H9 (cell line): ENCODE measurements around the gene ADAM22. TPM values are rescaled to one million over a fixed set of nuclear protein-coding genes. Genes with fewer than 3 reads are reported as not detected.

ENCODE experiments used
- DNase-seq: peaks from one replicate; pipeline ENCODE4 v3.0.0-alpha.2; 2017
- H2AFZ ChIP-seq: one replicate; pipeline ENCODE4 v1.6.1; 2013; ENCODE audit warnings: mild to moderate bottlenecking, low read length, control low read depth, moderate library complexity
- H2AK5ac ChIP-seq: 2 replicates; pipeline ENCODE4 v1.6.1; 2013; ENCODE audit warnings: low read length, control low read depth, mixed read lengths; ENCODE audit not compliant: insufficient read length
- H2BK120ac ChIP-seq: one replicate; pipeline ENCODE4 v1.6.1; 2013; ENCODE audit warnings: low read depth, mild to moderate bottlenecking, low read length, control low read depth, inconsistent platforms; ENCODE audit not compliant: poor library complexity, severe bottlenecking
- H2BK12ac ChIP-seq: 2 replicates; pipeline ENCODE4 v1.6.1; 2013; ENCODE audit warnings: low read length, control low read depth, mixed read lengths, low read depth; ENCODE audit not compliant: insufficient read length
- H2BK15ac ChIP-seq: 2 replicates; pipeline ENCODE4 v1.6.1; 2013; ENCODE audit warnings: low read depth, low read length, control low read depth
- H2BK20ac ChIP-seq: one replicate; pipeline ENCODE4 v1.6.1; 2013; ENCODE audit warnings: low read depth, mild to moderate bottlenecking, low read length, control low read depth, inconsistent platforms; ENCODE audit not compliant: poor library complexity, severe bottlenecking
- H2BK5ac ChIP-seq: 2 replicates; pipeline ENCODE4 v1.6.1; 2013; ENCODE audit warnings: low read length, control low read depth, mixed read lengths; ENCODE audit not compliant: insufficient read length
- H3K14ac ChIP-seq: 2 replicates; pipeline ENCODE4 v1.6.1; 2013; ENCODE audit warnings: low read length, control low read depth; ENCODE audit not compliant: insufficient read depth
- H3K18ac ChIP-seq: 2 replicates; pipeline ENCODE4 v1.6.1; 2013; ENCODE audit warnings: low read depth, mild to moderate bottlenecking, mixed read lengths, low read length, control low read depth; ENCODE audit not compliant: insufficient read length
- H3K23ac ChIP-seq: 2 replicates; pipeline ENCODE4 v1.6.1; 2013; ENCODE audit warnings: low read length, control low read depth, mixed read lengths, low read depth; ENCODE audit not compliant: insufficient read length
- H3K23me2 ChIP-seq: 2 replicates; pipeline ENCODE4 v1.6.1; 2013; ENCODE audit warnings: low read depth, mild to moderate bottlenecking, mixed read lengths, low read length, control low read depth; ENCODE audit not compliant: insufficient read length, poor library complexity, severe bottlenecking
- H3K27ac ChIP-seq: 2 replicates; pipeline ENCODE4 v1.5.1; 2013; ENCODE audit warnings: low read length, control low read depth, mixed read lengths, low read depth; ENCODE audit not compliant: insufficient read length
- H3K27me3 ChIP-seq: 2 replicates; pipeline ENCODE4 v1.6.1; 2013; ENCODE audit warnings: low read length, control low read depth, inconsistent platforms; ENCODE audit not compliant: insufficient read depth
- H3K4ac ChIP-seq: 2 replicates; pipeline ENCODE4 v1.6.1; 2013; ENCODE audit warnings: low read depth, mild to moderate bottlenecking, control low read depth, inconsistent platforms, low read length, moderate library complexity
- H3K4me1 ChIP-seq: 2 replicates; pipeline ENCODE4 v1.6.1; 2013; ENCODE audit warnings: low read length, control low read depth, inconsistent platforms; ENCODE audit not compliant: insufficient read depth
- H3K4me2 ChIP-seq: 2 replicates; pipeline ENCODE4 v1.6.1; 2013; ENCODE audit warnings: low read length, control low read depth, mixed read lengths; ENCODE audit not compliant: insufficient read length, insufficient read depth
- H3K56ac ChIP-seq: 2 replicates; pipeline ENCODE4 v1.6.1; 2013; ENCODE audit warnings: low read depth, mild to moderate bottlenecking, mixed read lengths, low read length, control low read depth; ENCODE audit not compliant: insufficient read length
- H3K79me1 ChIP-seq: 2 replicates; pipeline ENCODE4 v1.6.1; 2013; ENCODE audit warnings: low read depth, mild to moderate bottlenecking, moderate library complexity, low read length, control low read depth, inconsistent platforms; ENCODE audit not compliant: insufficient read depth, poor library complexity, severe bottlenecking
- H3K79me2 ChIP-seq: 2 replicates; pipeline ENCODE4 v1.6.1; 2013; ENCODE audit warnings: low read length, control low read depth, inconsistent platforms; ENCODE audit not compliant: insufficient read depth
- H3K9ac ChIP-seq: 2 replicates; pipeline ENCODE4 v1.6.1; 2013; ENCODE audit warnings: low read length, control low read depth, mixed read lengths; ENCODE audit not compliant: insufficient read length; ENCODE audit errors: extremely low read depth
- H3K9me3 ChIP-seq: one replicate; pipeline ENCODE4 v1.6.1; 2013; ENCODE audit warnings: low read depth, low read length, inconsistent platforms; ENCODE audit not compliant: control insufficient read depth
- H3T11ph ChIP-seq: one replicate; pipeline ENCODE4 v1.6.1; 2013; ENCODE audit warnings: mild to moderate bottlenecking, low read length, control low read depth, inconsistent platforms
- H4K20me1 ChIP-seq: one replicate; pipeline ENCODE4 v1.6.1; 2013; ENCODE audit not compliant: control insufficient read depth, insufficient read length, insufficient read depth
- H4K5ac ChIP-seq: 2 replicates; pipeline ENCODE4 v1.6.1; 2013; ENCODE audit warnings: low read depth, mild to moderate bottlenecking, mixed read lengths, low read length, control low read depth; ENCODE audit not compliant: insufficient read length
- H4K8ac ChIP-seq: replicated peaks from 2 replicates; pipeline ENCODE4 v1.6.1; 2013; ENCODE audit warnings: low read length, control low read depth, mixed read lengths, low read depth; ENCODE audit not compliant: insufficient read length
- H4K91ac ChIP-seq: 2 replicates; pipeline ENCODE4 v1.6.1; 2013; ENCODE audit warnings: low read depth, mild to moderate bottlenecking, moderate library complexity, mixed read lengths, low read length, control low read depth; ENCODE audit not compliant: insufficient read length
- H3K27ac Mint-ChIP-seq, 3 experiments: 2 replicates in 2 of 3; 3 replicates in 1 of 3; pipeline ENCODE4 v1.8.0; 2020 to 2021; ENCODE audit warnings: mixed read lengths in 3 of 3, mild to moderate bottlenecking in 1 of 3, moderate library complexity in 1 of 3
- H3K27me3 Mint-ChIP-seq: 2 replicates; pipeline ENCODE4 v1.8.0; 2021; ENCODE audit warnings: low read depth, mild to moderate bottlenecking, moderate library complexity, mixed read lengths
- H3K36me3 Mint-ChIP-seq, 3 experiments: 2 replicates in 2 of 3; 3 replicates in 1 of 3; pipeline ENCODE4 v1.8.0; 2020 to 2021; ENCODE audit warnings: low read depth in 3 of 3, mixed read lengths in 3 of 3; ENCODE audit not compliant: insufficient read depth in 1 of 3
- H3K4me1 Mint-ChIP-seq, 2 experiments: 2 replicates each; pipeline ENCODE4 v1.8.0; 2020; ENCODE audit warnings: mixed read lengths in 2 of 2
- H3K4me3 Mint-ChIP-seq, 2 experiments: 2 replicates in 1 of 2; 3 replicates in 1 of 2; pipeline ENCODE4 v1.8.0; 2020 to 2021; ENCODE audit warnings: mild to moderate bottlenecking in 2 of 2, mixed read lengths in 2 of 2, moderate library complexity in 1 of 2
- H3K9me3 Mint-ChIP-seq, 2 experiments: 2 replicates in 1 of 2; 3 replicates in 1 of 2; pipeline ENCODE4 v1.8.0; 2020; ENCODE audit warnings: mild to moderate bottlenecking in 2 of 2, mixed read lengths in 2 of 2, moderate library complexity in 1 of 2
- WGBS: extraction: QIAGEN DNeasy Blood & Tissue Kit; methylation state at CpG from one replicate; pipeline ENCODE4 v1.1.7; 2013; ENCODE audit warnings: missing lambda C conversion rate, low lambda C conversion rate, mixed read lengths; ENCODE audit not compliant: insufficient read length; ENCODE audit errors: extremely low coverage; 5-methylcytosine and 5-hydroxymethylcytosine counted together
- total RNA-seq: library from RNA; stranded (reverse); gene quantifications from 2 replicates; pipeline ENCODE4 v1.2.1, GENCODE V29; 2021
- TF ChIP-seq, protein P1 (sequence below): fragments of 200-600 bp; sonication (generic); conservative IDR thresholded peaks from 3 replicates; pipeline ENCODE4 v1.8.0; 2021; ENCODE audit warnings: antibody characterized with exemption, mild to moderate bottlenecking

ADAM22 gene
- total RNA-seq, 1 experiment from 2014 or later, result 8.7 TPM

DNA sequence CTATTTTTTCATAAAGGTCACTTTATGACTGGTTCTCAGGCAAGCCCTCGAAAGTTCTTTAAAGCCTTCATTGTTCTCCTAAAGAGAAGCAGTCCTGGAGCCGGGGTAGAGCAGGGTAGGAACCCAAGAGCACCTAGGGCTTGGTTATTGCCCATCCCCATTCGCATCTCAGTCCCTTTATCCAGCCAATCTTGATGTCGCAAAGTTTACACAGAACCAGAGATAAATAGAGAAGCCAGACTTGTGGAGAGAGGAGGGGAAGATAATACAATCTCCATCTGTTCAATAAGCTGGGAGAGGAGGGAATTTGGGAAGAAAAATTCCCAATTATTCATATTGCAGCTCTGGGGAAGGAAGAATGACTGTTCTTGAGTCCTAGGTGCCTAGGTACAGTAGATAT lies 292.1 kb downstream of the ADAM22 start:
- Histone ChIP-seq H3K56ac (no peak overlapping the region), H4K20me1 (no peaks in the 10 kb centered on the region), H3K4me1 (no peaks in the 10 kb centered on the region), H4K91ac (no peak overlapping the region), H4K5ac (no peak overlapping the region), H3K27ac (no peak overlapping the region), H3K18ac (no peak overlapping the region), H3K79me1 (no peaks in the 10 kb centered on the region), H3K9ac (no peak overlapping the region), H2BK120ac (no peak overlapping the region), H3K27me3 (no peaks in the 10 kb centered on the region), H3K9me3 (no peaks in the 10 kb centered on the region), H2BK12ac (no peak overlapping the region), H2AFZ (no peak overlapping the region), H3K79me2 (no peaks in the 10 kb centered on the region), H3K14ac (no peak overlapping the region), H2AK5ac (no peak overlapping the region), H4K8ac (no peak overlapping the region), H2BK20ac (no peak overlapping the region), H3T11ph (no peak overlapping the region), H3K4me2 (no peak overlapping the region), H3K23ac (no peak overlapping the region), H2BK15ac (no peak overlapping the region), H3K23me2 (no peaks in the 10 kb centered on the region), H3K4ac (no peak overlapping the region), H2BK5ac (no peak overlapping the region)
- H3K4me1 Mint-ChIP-seq, result peaks cover under 1% of the 10 kb centered on the region in 2 experiments
- no peak overlapping the region for H3K4me3 Mint-ChIP-seq
- H3K27ac Mint-ChIP-seq, result no peak overlapping the region
- H3K36me3 Mint-ChIP-seq, result no peaks in the 10 kb centered on the region
- no peak for DNase-seq
- H3K9me3 Mint-ChIP-seq, result no peaks in the 10 kb centered on the region
- H3K27me3 Mint-ChIP-seq, result no peaks in the 10 kb centered on the region
- TF ChIP-seq, protein P1, sequence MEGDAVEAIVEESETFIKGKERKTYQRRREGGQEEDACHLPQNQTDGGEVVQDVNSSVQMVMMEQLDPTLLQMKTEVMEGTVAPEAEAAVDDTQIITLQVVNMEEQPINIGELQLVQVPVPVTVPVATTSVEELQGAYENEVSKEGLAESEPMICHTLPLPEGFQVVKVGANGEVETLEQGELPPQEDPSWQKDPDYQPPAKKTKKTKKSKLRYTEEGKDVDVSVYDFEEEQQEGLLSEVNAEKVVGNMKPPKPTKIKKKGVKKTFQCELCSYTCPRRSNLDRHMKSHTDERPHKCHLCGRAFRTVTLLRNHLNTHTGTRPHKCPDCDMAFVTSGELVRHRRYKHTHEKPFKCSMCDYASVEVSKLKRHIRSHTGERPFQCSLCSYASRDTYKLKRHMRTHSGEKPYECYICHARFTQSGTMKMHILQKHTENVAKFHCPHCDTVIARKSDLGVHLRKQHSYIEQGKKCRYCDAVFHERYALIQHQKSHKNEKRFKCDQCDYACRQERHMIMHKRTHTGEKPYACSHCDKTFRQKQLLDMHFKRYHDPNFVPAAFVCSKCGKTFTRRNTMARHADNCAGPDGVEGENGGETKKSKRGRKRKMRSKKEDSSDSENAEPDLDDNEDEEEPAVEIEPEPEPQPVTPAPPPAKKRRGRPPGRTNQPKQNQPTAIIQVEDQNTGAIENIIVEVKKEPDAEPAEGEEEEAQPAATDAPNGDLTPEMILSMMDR, result no peak
- WGBS, result no CpG with 5 or more reads among the region's 4 CpGs
